HG03457 (cell line): ENCODE measurements around the gene MTIF2.
"Not testable (repeated sequence)": the region's sequence is repeated elsewhere in the genome, so short reads cannot be mapped to it uniquely, and the experiment has no call there.

Source experiments
- ATAC-seq: cut with Tn5 transposase; IDR thresholded peaks from one replicate; pipeline ENCODE4 v1.9.1; 2021; ENCODE audit warnings: moderate number of reproducible peaks; ENCODE audit not compliant: unreplicated experiment

Gene MTIF2

DNA sequence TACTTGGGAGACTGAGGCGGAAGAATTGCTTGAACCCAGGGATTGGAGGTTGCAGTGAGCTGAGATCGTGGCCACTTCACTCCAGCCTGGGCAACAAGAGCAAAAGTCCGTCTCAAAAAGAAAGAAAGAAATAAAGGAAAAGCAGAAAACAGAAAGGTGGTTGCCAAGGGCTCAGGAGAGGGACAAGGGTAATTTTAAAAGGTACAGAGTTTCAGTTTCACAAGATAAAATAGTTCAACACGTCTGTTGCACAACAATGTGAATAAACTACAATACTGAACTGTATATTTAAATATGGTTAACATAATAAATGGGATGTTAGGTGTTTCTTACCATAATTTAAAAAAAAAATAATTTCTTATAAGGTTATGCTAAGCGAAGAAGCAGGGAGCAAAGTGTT lies 23.6 kb downstream of the MTIF2 start:
- ATAC-seq: no peak

DNA sequence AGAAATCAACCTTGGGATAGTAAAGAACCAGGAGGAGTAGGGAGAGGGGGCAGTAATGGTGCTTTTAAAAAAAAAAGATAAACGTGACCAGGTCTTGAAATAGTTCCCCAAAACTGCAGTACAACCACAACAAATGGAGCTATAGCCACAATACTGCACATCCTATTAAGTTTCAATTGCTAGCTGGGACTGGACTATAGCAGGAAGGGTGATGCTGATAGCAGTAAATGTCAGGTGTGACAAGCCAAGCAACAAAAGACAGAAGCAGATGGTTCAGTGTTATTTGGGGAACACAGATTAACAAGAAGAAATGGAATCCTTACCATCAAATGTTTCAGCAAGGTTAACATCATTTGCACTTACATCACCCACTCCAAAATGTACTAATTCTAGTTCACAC lies 26.4 kb downstream of the MTIF2 start:
- ATAC-seq: no peak

- ATAC-seq: not testable (repeated sequence)
Measured at GRCh38 chr2:55241582-55241981, 27.4 kb downstream of the MTIF2 start.

- ATAC-seq: no peak
Measured at GRCh38 chr2:55239656-55240222, 29.3 kb downstream of the MTIF2 start.

- ATAC-seq: no peak
Measured at GRCh38 chr2:55236992-55237543, 32.0 kb downstream of the MTIF2 start.

DNA sequence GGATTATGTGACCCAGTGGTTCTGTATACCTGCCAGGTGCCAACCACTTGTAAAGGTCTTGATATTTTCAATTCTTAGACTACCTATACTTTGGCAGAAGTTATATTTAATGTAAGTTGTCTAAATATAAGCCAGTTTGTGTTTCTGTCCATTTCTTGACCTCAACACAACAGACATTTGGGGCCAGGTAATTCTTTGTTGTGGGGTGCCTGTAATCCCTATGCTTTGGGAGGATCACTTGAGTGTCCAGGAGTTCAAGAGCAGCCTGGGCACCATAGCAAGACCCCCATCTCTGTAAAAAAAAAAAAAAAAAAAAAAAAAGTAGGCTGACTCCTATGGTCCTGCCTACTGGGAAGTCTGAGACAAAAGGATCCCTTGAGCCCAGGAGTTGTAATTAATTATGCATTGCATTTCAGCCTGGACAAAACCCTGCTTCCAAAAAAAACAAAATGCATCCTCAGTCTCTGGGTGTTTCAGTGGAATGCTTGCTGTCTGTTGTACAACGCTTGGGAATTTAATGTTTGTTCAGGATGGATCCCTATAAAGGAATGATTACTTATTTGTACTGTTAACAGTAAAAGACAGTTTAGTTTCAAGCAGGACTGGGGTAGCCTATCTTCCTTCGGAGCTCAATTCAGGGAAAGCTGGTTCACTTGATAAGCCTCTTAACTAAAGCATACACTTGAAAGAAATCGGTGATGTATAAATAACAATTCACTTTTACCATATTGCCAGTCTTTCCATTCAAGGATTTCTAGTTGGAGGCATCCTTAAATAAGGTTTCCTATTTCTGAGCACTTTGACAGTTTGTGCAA lies 33.1 kb downstream of the MTIF2 start:
- ATAC-seq: no peak

GRCh38 chr2:55233658-55233940 lies 35.4 kb downstream of the MTIF2 start:
- no peak for ATAC-seq

GRCh38 chr2:55232863-55233657 lies 36.0 kb downstream of the MTIF2 start:
- peak; percentile 32 for ATAC-seq

- ATAC-seq: peak; percentile 78
Measured at GRCh38 chr2:55232084-55232862, 36.8 kb downstream of the MTIF2 start, which contains the start of the genes CLHC1 and RPS27A. TSS of gene CLHC1 (minus strand) at chr2:55232293. CDS start at chr2:55222411, 9,882 bp downstream. TSS of gene RPS27A (plus strand) at chr2:55232688. CDS start at chr2:55232825, 137 bp downstream.

DNA sequence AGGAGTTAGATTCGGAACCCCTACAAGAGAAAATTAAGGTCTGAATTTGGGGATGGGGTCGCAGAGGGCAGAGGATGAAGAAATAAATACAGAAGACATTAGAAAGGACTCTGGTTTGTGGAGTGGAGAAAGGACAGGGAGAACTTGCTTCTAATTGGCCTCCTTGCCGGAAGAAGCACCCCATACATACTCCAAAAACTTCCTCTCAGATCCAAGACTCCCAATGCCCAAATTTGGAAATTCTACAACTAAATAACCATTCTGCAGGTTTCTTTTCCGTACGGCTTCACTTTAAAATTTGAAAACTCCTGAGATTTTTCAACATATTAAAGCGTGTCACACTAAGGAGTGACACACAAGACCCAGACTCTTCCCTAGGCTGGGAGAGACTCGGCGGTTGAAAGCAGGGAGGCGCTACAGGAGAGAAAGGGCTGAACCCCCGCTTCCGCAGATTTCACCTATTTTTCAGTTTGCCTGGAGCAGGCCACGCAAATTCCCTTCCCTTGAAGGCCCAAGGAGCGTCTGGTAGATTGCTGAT lies 37.4 kb downstream of the MTIF2 start:
- no peak for ATAC-seq

DNA sequence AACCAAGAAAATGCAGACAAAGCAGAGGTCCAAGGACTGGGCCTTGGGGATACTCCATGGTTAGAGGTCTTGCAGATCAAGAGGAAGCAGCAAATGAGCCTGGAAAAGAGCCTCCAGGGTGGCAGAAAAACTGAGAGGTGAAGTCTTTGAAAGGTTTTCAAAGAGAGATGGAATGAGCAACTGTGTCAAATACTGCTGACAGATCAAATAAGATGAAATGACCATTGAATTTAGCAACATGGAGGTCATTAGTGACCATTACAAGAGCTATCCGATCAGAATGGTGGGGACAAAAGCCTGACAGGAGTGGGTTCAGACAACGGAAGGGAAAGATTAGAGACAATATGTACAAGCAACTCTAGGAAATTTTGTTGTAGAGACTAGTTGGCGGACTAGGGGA lies 38.5 kb downstream of the MTIF2 start:
- ATAC-seq: no peak

DNA sequence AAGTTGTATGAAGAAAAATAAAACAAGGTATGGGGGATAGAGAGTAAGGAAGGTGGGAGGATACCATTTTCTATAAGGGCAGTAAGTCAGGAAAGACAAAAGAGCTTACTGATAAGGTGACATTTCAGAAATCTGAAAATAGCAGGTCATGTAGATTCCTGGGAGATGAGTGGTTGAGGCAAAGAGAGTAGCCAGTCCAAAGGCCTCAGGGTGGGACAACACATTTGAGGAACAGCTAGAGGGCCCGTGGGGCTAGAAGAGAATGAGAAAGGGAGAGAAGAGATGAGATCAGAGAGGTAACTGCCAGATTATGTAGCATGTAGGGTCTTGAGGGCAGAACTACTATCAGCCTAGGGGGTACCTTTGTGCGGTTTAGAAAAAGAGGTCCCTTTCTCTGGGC lies 39.8 kb downstream of the MTIF2 start:
- no peak for ATAC-seq

DNA sequence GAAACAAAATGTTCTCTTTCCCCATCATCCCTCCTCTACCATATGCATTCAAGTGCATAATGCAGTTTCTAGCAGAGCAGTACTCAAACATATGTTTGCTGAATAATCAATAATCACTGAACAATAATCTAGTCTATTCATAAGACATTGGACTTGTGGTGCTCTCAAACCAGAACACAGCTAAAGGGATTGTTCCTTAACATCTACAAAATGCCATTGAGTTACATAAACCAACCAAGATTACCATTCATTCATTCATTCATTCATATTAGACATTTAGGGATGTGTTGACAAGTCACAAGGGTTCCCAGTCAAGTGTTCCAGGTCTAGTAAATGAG lies 40.8 kb downstream of the MTIF2 start:
- ATAC-seq: no peak

DNA sequence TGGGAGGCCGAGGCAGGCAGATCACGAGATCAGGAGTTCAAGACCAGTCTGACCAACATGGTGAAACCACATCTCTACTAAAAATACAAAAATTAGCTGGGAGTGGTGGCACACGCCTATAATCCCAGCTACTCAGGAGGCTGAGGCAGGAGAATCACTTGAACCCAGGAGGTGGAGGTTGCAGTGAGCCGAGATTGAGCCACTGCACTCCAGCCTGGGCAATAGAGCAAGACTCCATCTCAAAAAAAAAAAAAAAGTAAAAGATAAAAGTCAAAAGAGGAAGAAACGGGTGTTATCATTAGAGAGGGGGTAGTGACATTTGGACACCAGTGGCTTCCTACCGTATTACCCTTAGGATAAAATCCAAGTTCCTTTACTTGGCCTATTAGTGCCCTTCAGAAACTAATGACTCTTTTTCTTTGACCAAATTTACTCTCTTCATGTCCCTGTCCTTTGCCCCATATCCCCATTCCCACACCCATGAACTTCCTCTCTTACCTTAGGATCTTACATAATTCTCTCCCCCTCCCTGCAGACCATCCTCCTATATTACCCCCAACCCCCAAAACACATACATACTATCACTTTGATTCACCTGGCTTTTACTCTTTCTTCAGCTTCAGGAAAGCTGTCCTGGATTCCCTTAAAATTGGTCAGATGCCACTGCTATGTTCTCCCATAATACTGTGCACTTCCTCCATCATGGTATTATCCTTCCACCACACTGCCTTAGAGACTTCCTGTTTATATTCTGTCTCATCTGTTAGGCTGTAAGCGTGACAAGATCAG lies 41.4 kb downstream of the MTIF2 start:
- not testable (repeated sequence) for ATAC-seq

- no peak for ATAC-seq
Measured at GRCh38 chr2:55225481-55226020, 43.5 kb downstream of the MTIF2 start.

GRCh38 chr2:55224761-55225261 lies 44.2 kb downstream of the MTIF2 start:
- no peak for ATAC-seq

DNA sequence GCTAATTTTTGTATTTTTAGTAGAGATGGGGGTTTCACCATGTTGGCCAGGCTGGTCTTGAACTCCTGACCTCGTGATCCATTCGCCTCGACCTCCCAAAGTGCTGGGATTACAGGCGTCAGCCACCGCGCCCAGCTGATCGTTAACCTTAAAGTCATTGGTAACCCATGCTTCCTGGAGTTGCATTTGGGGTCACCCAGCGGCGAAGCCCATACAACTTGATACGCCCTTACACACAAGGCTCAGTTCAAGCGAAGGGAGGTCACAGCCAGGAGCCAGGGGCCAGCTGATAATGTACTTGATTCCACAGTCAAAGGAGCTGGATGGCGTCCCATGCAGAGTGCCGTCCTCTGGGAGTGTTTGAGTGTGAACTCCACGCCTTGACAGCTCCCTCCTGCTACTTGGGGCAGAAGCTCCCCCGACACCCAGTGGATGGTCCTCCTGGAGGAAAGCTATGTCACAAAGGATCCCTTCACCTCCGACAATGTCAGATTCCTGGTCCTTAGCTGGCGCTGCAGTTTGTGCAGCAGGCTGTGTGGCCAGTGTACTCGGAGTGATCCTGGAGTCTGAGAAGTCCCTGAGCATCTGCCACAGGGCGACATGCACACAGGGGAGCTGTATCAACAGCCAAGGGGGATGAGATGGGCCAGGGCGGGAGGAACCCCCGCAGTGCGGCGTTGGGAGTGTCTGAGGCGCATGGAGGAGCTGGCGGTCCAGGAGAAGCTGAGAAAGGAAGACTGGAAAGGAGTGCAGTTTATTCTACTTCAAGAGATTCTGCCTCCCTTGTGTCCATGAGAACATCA lies 44.9 kb downstream of the MTIF2 start:
- no peak for ATAC-seq

DNA sequence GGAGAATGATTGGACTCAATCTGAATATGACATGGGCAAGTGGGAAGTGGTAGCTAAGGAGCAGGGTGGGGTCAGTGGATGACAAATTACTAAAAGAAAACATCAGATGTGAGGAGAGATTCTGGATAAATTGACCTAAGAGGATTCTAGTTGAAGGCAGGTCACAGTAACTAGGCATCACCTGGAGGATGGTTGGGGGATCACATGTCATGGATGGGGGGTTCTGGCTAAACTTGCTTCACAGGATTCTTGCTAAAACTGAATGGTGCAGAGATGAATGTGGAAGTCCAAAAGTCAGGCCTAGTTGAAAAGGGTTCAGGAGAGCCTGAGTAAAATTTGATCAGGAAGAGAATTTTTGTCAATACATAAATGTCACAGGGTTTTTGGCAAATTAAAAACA lies 55.2 kb downstream of the MTIF2 start:
- no peak for ATAC-seq

- ATAC-seq: no peak
Measured at GRCh38 chr2:55204950-55205349, 64.1 kb downstream of the MTIF2 start.
